Fibroblast of mammary gland (primary cell): ENCODE data around the gene MAP2K6.

Experiments used
- DNase-seq: peaks from one replicate; pipeline ENCODE4 v3.0.0-alpha.2; 2010; ENCODE audit warnings: low read depth
- H3K4me3 ChIP-seq: 2 replicates; pipeline ENCODE4 v1.5.1; 2011; ENCODE audit warnings: low read depth, mild to moderate bottlenecking, low read length, moderate library complexity; ENCODE audit not compliant: control insufficient read depth
- CTCF ChIP-seq: conservative IDR thresholded peaks from 2 replicates; pipeline ENCODE4 v1.5.1; 2011; ENCODE audit warnings: low read depth, low read length, inconsistent platforms; ENCODE audit not compliant: control insufficient read depth, insufficient read depth

The MAP2K6 gene

GRCh38 chr17:69574257-69575197, 160.0 kb downstream of the MAP2K6 start:
- DNase-seq: peak; percentile 41
- no peak overlapping the region for H3K4me3 ChIP-seq
- TF ChIP-seq CTCF: no peak

GRCh38 chr17:69575346-69575761, 160.9 kb downstream of the MAP2K6 start:
- no peak for TF ChIP-seq CTCF
- DNase-seq: peak; percentile 38
- H3K4me3 ChIP-seq: no peak overlapping the region

GRCh38 chr17:69577098-69577497, 162.6 kb downstream of the MAP2K6 start:
- no peak overlapping the region for H3K4me3 ChIP-seq
- no peak for TF ChIP-seq CTCF
- no peak for DNase-seq

- no peak overlapping the region for H3K4me3 ChIP-seq
- no peak for DNase-seq
- no peak for TF ChIP-seq CTCF
Observed at GRCh38 chr17:69578385-69578936, 164.0 kb downstream of the MAP2K6 start.

- H3K4me3 ChIP-seq: no peak overlapping the region
- DNase-seq: no peak
- TF ChIP-seq CTCF: no peak
Observed at GRCh38 chr17:69579961-69580677, 165.6 kb downstream of the MAP2K6 start.

GRCh38 chr17:69581061-69581961, 166.8 kb downstream of the MAP2K6 start:
- no peak for DNase-seq
- no peak overlapping the region for H3K4me3 ChIP-seq
- TF ChIP-seq CTCF: no peak
